ENCODE data around the gene LYRM2. TPM values are rescaled to one million over a fixed set of nuclear protein-coding genes. Genes with fewer than 3 reads are reported as not detected.

LYRM2 gene
- total RNA-seq, 2 experiments from 2014 or later, result 12.3 to 16.3 TPM

- Mint-ChIP-seq H3K27ac (no peak overlapping the region), H3K4me3 (no peak overlapping the region), H3K4me1 (ENCODE audit: low read depth) (no peaks in the 10 kb centered on the region), H3K36me3 (ENCODE audit: low read depth) (no peaks in the 10 kb centered on the region), H3K27me3 (no peaks in the 10 kb centered on the region), H3K9me3 (no peaks in the 10 kb centered on the region)
- intact Hi-C loops (cut with DNase I, micrococcal nuclease), result no loop called here
- H3K4me1 ChIP-seq (ENCODE audit: insufficient read depth, low read length), result no peaks in the 10 kb centered on the region
- H3K27me3 ChIP-seq (ENCODE audit: control insufficient read depth in 1 of 2, insufficient read depth in 2 of 2, low read length in 2 of 2), result no peaks in the 10 kb centered on the region
- no peaks in the 10 kb centered on the region for H3K36me3 ChIP-seq (ENCODE audit: insufficient read depth, low read length)
- DNase-seq (no peak), ATAC-seq (ENCODE audit: poor library complexity) (no peak)
- CTCF ChIA-PET, result no interaction called here
- POLR2A ChIA-PET, result no interaction called here
- H3K9me3 ChIP-seq (ENCODE audit: control insufficient read depth in 1 of 2, insufficient read depth in 1 of 2, low read length in 2 of 2), result no peaks in the 10 kb centered on the region
- TF ChIP-seq CTCF (IDR thresholded peaks at IDR 0.05), result no peak
- no peak overlapping the region for H3K27ac ChIP-seq (ENCODE audit: low read depth in 1 of 2, low read length in 2 of 2)
- no peak overlapping the region for H3K4me3 ChIP-seq (ENCODE audit: low read length)
These were observed 70.7 kb downstream of the LYRM2 start for GRCh38 chr6:89567630-89568390.

- Mint-ChIP-seq H3K9me3 (no peaks in the 10 kb centered on the region), H3K4me1 (ENCODE audit: low read depth) (no peaks in the 10 kb centered on the region), H3K27ac (no peak overlapping the region), H3K36me3 (ENCODE audit: low read depth) (no peaks in the 10 kb centered on the region), H3K4me3 (no peak overlapping the region), H3K27me3 (no peaks in the 10 kb centered on the region)
- ChIA-PET POLR2A (no interaction called here), CTCF (no interaction called here)
- ATAC-seq (ENCODE audit: poor library complexity), result no peak
- no peaks in the 10 kb centered on the region for H3K9me3 ChIP-seq (ENCODE audit: control insufficient read depth in 1 of 2, insufficient read depth in 1 of 2, low read length in 2 of 2)
- H3K4me1 ChIP-seq (ENCODE audit: insufficient read depth, low read length), result no peaks in the 10 kb centered on the region
- intact Hi-C loops (cut with DNase I, micrococcal nuclease), result no loop called here
- H3K36me3 ChIP-seq (ENCODE audit: insufficient read depth, low read length), result no peaks in the 10 kb centered on the region
- H3K27ac ChIP-seq (ENCODE audit: low read depth in 1 of 2, low read length in 2 of 2), result no peak overlapping the region
- DNase-seq, result no peak
- H3K27me3 ChIP-seq (ENCODE audit: control insufficient read depth in 1 of 2, insufficient read depth in 2 of 2, low read length in 2 of 2), result no peaks in the 10 kb centered on the region
- H3K4me3 ChIP-seq (ENCODE audit: low read length), result no peak overlapping the region
- TF ChIP-seq CTCF (IDR thresholded peaks at IDR 0.05), result no peak
These were observed 71.5 kb downstream of the LYRM2 start for GRCh38 chr6:89566930-89567629.

- ATAC-seq (ENCODE audit: poor library complexity) (no peak), DNase-seq (no peak)
- no peaks in the 10 kb centered on the region for H3K27me3 ChIP-seq (ENCODE audit: control insufficient read depth in 1 of 2, insufficient read depth in 2 of 2, low read length in 2 of 2)
- no peak overlapping the region for H3K27ac ChIP-seq (ENCODE audit: low read depth in 1 of 2, low read length in 2 of 2)
- H3K27ac Mint-ChIP-seq, result no peak overlapping the region
- H3K27me3 Mint-ChIP-seq, result no peaks in the 10 kb centered on the region
- no peak overlapping the region for H3K4me3 Mint-ChIP-seq
- no peaks in the 10 kb centered on the region for H3K4me1 Mint-ChIP-seq (ENCODE audit: low read depth)
- intact Hi-C loops (cut with DNase I, micrococcal nuclease), result no loop called here
- no peak for TF ChIP-seq CTCF (IDR thresholded peaks at IDR 0.05)
- H3K4me1 ChIP-seq (ENCODE audit: insufficient read depth, low read length), result no peaks in the 10 kb centered on the region
- ChIA-PET CTCF (no interaction called here), POLR2A (no interaction called here)
- H3K4me3 ChIP-seq (ENCODE audit: low read length), result no peak overlapping the region
- H3K9me3 ChIP-seq (ENCODE audit: control insufficient read depth in 1 of 2, insufficient read depth in 1 of 2, low read length in 2 of 2), result no peaks in the 10 kb centered on the region
- no peaks in the 10 kb centered on the region for H3K36me3 ChIP-seq (ENCODE audit: insufficient read depth, low read length)
- H3K9me3 Mint-ChIP-seq, result no peaks in the 10 kb centered on the region
- no peaks in the 10 kb centered on the region for H3K36me3 Mint-ChIP-seq (ENCODE audit: low read depth)
These were observed 72.3 kb downstream of the LYRM2 start for GRCh38 chr6:89566008-89566800.
